Mucosa of rectum (tissue), 2 donors: ENCODE results near the gene SIMC1.

ENCODE experiments used
- H3K27ac ChIP-seq, 2 donors: one replicate each; pipeline ENCODE4 v1.7.0; 2013; ENCODE audit warnings: inconsistent platforms in 2 of 2, low read depth in 2 of 2, low read length in 2 of 2
- H3K27me3 ChIP-seq, 2 donors: one replicate each; pipeline ENCODE4 v1.7.0; 2013; ENCODE audit warnings: low read length in 2 of 2; ENCODE audit not compliant: control insufficient read depth in 2 of 2, insufficient read depth in 2 of 2
- H3K36me3 ChIP-seq, 2 donors: one replicate each; pipeline ENCODE4 v1.7.0; 2013; ENCODE audit warnings: low read length in 2 of 2; ENCODE audit not compliant: control insufficient read depth in 2 of 2, insufficient read depth in 2 of 2
- H3K4me1 ChIP-seq, 2 donors: one replicate each; pipeline ENCODE4 v1.7.0; 2013; ENCODE audit warnings: low read length in 2 of 2, mild to moderate bottlenecking in 1 of 2; ENCODE audit not compliant: control insufficient read depth in 2 of 2, insufficient read depth in 2 of 2
- H3K4me3 ChIP-seq, 2 donors: one replicate each; pipeline ENCODE4 v1.7.0; 2013; ENCODE audit warnings: low read length in 2 of 2
- H3K9ac ChIP-seq, 2 donors: one replicate each; pipeline ENCODE4 v1.7.0; 2013; ENCODE audit warnings: low read length in 2 of 2, low read depth in 1 of 2, mild to moderate bottlenecking in 1 of 2
- H3K9me3 ChIP-seq, 2 donors: one replicate each; pipeline ENCODE4 v1.7.0; 2013; ENCODE audit warnings: low read length in 2 of 2; ENCODE audit not compliant: control insufficient read depth in 2 of 2
- donor health status: healthy.
- donor health status: Normal muscosa, but diverticular disease.

The SIMC1 gene

GRCh38 chr5:176342158-176342483 is 103.9 kb downstream of the SIMC1 start:
- Histone ChIP-seq H3K9me3 (no peaks in the 10 kb centered on the region), H3K4me3 (no peak overlapping the region), H3K27ac (no peak overlapping the region), H3K36me3 (peaks cover 32 to 33% of the 10 kb centered on the region in 2 donors), H3K9ac (no peak overlapping the region), H3K27me3 (no peaks in the 10 kb centered on the region), H3K4me1 (peaks cover 3 to 4% of the 10 kb centered on the region in 2 donors)

DNA sequence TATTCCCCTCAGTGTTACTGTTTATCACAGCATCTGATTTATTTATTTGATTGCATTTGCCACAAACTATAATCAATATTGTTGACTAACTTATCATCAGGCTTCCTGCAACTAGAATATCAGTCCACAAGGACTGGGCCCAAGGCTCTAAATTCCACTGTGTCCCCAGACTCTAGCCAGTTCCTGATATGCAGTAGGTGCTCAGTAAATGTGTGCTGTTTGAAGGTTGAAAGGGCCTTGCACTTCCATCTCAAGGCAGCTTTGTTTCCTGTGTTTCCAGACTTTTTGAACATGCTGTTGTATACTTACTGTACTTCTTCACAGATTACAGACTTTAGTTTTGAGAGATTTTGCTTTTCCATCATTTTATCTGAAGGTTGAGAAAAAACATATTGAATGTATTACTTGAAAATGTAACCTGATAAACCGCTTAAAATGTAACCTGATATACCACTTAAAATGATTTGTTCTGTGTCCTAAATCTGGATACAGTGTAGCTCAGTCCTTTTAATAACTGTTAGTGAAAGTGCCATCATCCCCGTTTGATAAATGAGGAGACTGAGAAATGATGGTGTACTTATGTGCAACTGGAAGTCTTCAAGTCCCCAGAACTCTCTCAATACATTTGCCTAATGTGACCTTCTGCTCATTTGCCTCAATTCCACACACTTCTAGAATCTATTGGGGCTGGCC is 104.7 kb downstream of the SIMC1 start:
- no peaks in the 10 kb centered on the region for H3K27me3 ChIP-seq
- H3K4me1 ChIP-seq: peaks cover 3 to 4% of the 10 kb centered on the region in 2 donors
- no peaks in the 10 kb centered on the region for H3K9me3 ChIP-seq
- H3K27ac ChIP-seq: no peak overlapping the region
- no peak overlapping the region for H3K4me3 ChIP-seq
- H3K9ac ChIP-seq: no peak overlapping the region
- peaks cover 31 to 35% of the 10 kb centered on the region in 2 donors for H3K36me3 ChIP-seq

DNA sequence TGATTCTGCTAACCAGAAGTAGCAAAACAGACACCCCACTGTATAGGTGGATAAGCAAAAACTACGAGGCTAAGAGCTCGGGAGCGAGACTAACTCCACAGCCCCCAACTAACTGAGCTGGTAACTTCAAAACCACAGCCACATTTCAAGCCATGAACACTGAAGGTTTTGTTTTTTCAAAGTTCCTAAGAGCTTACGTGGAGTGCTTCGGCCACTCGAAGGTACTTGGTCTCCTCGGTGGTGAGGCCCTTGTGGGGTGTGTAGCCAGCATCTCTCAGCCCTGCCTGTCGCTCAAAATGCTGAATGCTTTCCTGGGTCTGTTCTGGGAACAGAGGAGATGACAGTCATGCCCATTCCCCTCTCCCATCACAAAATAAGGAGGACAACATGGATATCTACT is 112.2 kb downstream of the SIMC1 start:
- Histone ChIP-seq H3K9me3 (no peaks in the 10 kb centered on the region), H3K27ac (no peak overlapping the region), H3K4me3 (no peak overlapping the region), H3K36me3 (peaks cover 69 to 77% of the 10 kb centered on the region in 2 donors), H3K4me1 (no peaks in the 10 kb centered on the region), H3K9ac (no peak overlapping the region), H3K27me3 (no peaks in the 10 kb centered on the region)

DNA sequence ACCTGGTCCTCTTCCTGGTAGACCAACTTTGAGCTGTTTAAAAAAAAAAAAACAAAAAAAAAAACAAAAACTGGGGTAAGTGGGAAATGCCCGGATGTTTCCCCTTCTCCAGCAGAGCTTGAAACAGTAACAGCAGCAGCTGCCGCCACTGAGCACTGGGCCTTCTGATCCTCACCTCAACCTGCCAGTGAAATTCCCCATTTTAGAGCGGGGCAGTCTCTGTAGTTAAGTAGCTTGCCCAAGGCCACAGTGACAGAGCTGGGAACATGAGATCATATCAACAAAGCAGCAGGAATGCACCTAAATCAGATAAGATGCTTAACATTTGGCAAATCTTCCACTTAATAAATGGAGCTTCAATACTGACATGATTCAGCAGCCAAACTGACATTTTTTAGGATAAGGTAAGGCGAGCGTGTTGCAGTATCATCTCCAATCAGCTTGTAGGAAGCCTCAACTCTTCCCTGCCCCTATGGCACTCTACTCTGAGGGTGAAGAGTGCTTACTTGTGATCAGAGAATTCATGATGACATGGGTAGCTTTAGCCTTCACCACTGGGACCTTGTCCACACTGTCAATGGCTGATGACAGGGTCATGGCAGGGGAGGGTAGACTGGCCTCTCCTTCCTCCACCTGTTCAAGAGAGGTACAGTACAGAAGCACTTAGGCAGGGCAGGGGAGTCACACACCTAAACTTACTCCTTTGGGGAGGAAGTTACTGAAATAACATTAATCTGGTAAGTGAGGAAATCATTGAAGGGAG is 114.1 kb downstream of the SIMC1 start:
- no peaks in the 10 kb centered on the region for H3K27me3 ChIP-seq
- H3K36me3 ChIP-seq: peaks cover 64 to 72% of the 10 kb centered on the region in 2 donors
- no peak overlapping the region for H3K27ac ChIP-seq
- no peaks in the 10 kb centered on the region for H3K9me3 ChIP-seq
- no peaks in the 10 kb centered on the region for H3K4me1 ChIP-seq
- H3K4me3 ChIP-seq: no peak overlapping the region
- H3K9ac ChIP-seq: no peak overlapping the region

- no peak overlapping the region for H3K9ac ChIP-seq
- no peaks in the 10 kb centered on the region for H3K4me1 ChIP-seq
- no peaks in the 10 kb centered on the region for H3K27me3 ChIP-seq
- peaks cover 55 to 61% of the 10 kb centered on the region in 2 donors for H3K36me3 ChIP-seq
- no peak overlapping the region for H3K27ac ChIP-seq
- H3K9me3 ChIP-seq: no peaks in the 10 kb centered on the region
- no peak overlapping the region for H3K4me3 ChIP-seq
Measured at GRCh38 chr5:176353533-176353932, 115.3 kb downstream of the SIMC1 start.

DNA sequence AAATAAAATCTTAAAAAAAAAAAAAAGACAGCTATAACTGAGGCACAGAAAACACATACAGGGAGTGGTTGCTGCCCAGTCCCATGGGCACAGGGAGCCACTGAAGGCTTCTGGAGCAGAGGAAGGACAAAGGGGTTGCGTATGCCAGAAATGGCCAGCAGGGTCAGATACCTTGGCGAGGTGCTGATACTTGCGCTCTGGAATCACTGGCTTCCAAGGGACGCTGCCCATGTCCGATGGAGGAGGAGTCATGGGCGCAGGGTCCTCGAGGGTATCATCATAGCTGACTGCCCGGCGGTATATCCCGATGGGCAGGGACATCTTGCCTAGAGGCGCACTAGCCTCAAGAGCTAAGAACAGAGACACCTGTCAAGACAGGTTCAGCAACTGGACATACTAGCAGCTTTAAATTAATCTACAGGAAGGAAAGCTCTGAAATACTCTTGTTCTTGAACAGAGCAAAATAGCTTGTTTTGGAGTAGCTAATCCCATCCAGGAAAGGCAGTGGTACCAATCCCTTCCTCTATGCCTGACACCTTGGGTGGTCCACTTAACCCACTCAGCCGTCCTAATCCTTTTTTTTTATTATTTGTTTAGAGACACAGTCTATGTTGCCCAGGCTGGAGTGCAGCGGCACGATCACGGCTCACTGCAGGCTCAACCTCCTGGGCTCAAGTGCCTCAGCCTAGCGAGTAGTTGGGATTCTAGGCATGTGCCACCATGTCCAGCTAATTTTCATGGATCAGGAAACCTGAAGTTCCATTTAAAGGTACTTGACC is 117.4 kb downstream of the SIMC1 start:
- Histone ChIP-seq H3K36me3 (peaks cover 41 to 44% of the 10 kb centered on the region in 2 donors), H3K27me3 (no peaks in the 10 kb centered on the region), H3K4me3 (no peak overlapping the region), H3K4me1 (no peaks in the 10 kb centered on the region), H3K9me3 (no peaks in the 10 kb centered on the region), H3K27ac (no peak overlapping the region), H3K9ac (no peak overlapping the region)

DNA sequence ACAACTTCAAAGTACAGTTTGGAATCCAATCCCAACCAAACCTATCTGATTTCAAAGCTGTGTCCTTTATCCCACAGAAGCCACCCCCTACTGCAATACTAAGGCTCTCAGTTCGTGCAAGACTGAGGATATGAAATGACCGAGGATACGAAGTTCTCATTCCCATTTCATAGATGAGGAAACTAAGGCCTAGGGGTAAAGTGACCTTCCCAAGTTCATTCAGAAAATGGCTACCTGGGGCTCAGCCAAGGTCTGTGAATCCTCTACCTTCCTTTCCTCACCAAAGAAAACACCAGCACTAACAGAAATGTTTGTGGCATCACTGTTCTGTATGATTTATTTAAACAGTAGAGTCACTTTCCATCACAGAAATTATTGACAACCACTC is 117.9 kb downstream of the SIMC1 start:
- Histone ChIP-seq H3K9ac (no peak overlapping the region), H3K4me1 (no peaks in the 10 kb centered on the region), H3K36me3 (peaks cover 38 to 40% of the 10 kb centered on the region in 2 donors), H3K9me3 (no peaks in the 10 kb centered on the region), H3K27ac (no peak overlapping the region), H3K4me3 (no peak overlapping the region), H3K27me3 (no peaks in the 10 kb centered on the region)

DNA sequence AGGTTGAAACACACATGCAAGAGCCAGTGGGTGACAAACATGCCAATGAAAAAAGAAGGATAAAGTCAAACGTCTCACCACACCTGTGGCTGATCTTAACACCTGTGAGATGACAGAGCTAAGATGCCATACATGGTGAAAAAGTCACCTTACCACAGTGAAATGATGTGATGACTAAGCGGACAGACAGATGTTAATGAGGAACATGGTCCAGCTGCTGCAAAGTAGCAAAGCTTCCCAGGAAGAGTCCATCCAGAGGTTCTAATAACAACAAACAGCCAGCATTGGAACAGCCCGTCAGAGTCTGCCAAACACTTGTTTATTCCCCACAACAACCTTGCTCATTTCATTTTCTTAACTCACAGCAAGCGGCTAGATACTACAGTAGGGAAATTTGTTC is 121.4 kb downstream of the SIMC1 start:
- H3K27me3 ChIP-seq: no peaks in the 10 kb centered on the region
- H3K9ac ChIP-seq: no peak overlapping the region
- H3K36me3 ChIP-seq: peaks cover 17 to 19% of the 10 kb centered on the region in 2 donors
- H3K4me1 ChIP-seq: peaks cover 5 to 7% of the 10 kb centered on the region in 2 donors
- no peak overlapping the region for H3K4me3 ChIP-seq
- no peaks in the 10 kb centered on the region for H3K9me3 ChIP-seq
- H3K27ac ChIP-seq: no peak overlapping the region

DNA sequence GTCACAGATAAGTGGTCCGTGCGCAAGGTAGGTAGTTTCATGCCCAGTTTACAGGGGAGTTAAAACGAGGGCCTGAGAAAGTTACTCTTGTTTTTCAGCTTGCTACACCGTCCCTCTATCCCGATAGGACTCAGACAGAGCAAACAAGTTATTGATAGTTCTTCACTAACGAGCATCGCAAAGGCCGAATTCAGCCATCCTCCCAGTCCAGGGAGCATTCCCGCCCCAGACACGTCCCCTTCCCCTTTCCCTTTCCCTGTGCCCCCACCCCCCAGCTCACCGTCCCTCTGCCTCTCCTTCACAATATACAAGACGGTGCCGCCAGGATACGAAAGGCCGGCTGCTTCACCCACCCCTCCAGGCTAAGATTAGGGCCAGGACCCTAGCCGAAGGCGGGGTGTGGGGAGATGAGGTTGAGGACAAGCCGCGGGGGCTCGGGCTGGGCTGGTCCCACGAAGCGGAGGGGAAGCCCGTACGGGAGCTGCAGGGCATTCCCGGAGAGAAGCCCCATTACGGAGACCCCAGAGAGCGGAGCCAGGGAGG is 122.7 kb downstream of the SIMC1 start:
- peaks cover 8 to 14% of the 10 kb centered on the region in 2 donors for H3K4me1 ChIP-seq
- H3K9me3 ChIP-seq: no peaks in the 10 kb centered on the region
- peaks cover 7 to 14% of the 10 kb centered on the region in 2 donors for H3K36me3 ChIP-seq
- peak overlapping the region; percentile 61 to 76 for H3K27ac ChIP-seq
- peak overlapping the region; percentile 89 to 97 for H3K4me3 ChIP-seq
- peak overlapping the region; percentile 88 to 90 for H3K9ac ChIP-seq
- no peaks in the 10 kb centered on the region for H3K27me3 ChIP-seq
